Measurements from ENCODE around the gene PMEPA1.

Gene PMEPA1

GRCh38 chr20:57736738-57737347 lies 27.0 kb upstream of the PMEPA1 start:
- no peak for DNase-seq (ENCODE audit: low read depth in 3 of 3)

- no peak for DNase-seq (ENCODE audit: low read depth in 3 of 3)
Measured at GRCh38 chr20:57735831-57736737, 26.3 kb upstream of the PMEPA1 start.

- no peak for DNase-seq (ENCODE audit: low read depth in 3 of 3)
Measured at GRCh38 chr20:57734754-57735153, 24.9 kb upstream of the PMEPA1 start.

- DNase-seq (ENCODE audit: low read depth in 3 of 3), result no peak
Measured at GRCh38 chr20:57732226-57732625, 22.4 kb upstream of the PMEPA1 start.

- DNase-seq (ENCODE audit: low read depth in 3 of 3), result no peak
Measured at GRCh38 chr20:57728762-57729161, 18.9 kb upstream of the PMEPA1 start.

- no peak for DNase-seq (ENCODE audit: low read depth in 3 of 3)
Measured at GRCh38 chr20:57727863-57728262, 18.0 kb upstream of the PMEPA1 start.

- no peak for DNase-seq (ENCODE audit: low read depth in 3 of 3)
Measured at GRCh38 chr20:57725636-57726035, 15.8 kb upstream of the PMEPA1 start.

GRCh38 chr20:57724610-57725405 lies 15.0 kb upstream of the PMEPA1 start:
- DNase-seq (ENCODE audit: low read depth in 3 of 3), result no peak

GRCh38 chr20:57723816-57724215 lies 14.0 kb upstream of the PMEPA1 start:
- no peak for DNase-seq (ENCODE audit: low read depth in 3 of 3)

- no peak for DNase-seq (ENCODE audit: low read depth in 3 of 3)
Measured at GRCh38 chr20:57719951-57720350, 10.1 kb upstream of the PMEPA1 start.

- DNase-seq (ENCODE audit: low read depth in 3 of 3), result peak; percentile 75 to 86 (median 82)
Measured at GRCh38 chr20:57718490-57719009, 8.7 kb upstream of the PMEPA1 start.

GRCh38 chr20:57717797-57718196 lies 8.0 kb upstream of the PMEPA1 start:
- no peak for DNase-seq (ENCODE audit: low read depth in 3 of 3)

GRCh38 chr20:57716901-57717300 lies 7.1 kb upstream of the PMEPA1 start:
- no peak for DNase-seq (ENCODE audit: low read depth in 3 of 3)

GRCh38 chr20:57716202-57716601 lies 6.4 kb upstream of the PMEPA1 start:
- no peak for DNase-seq (ENCODE audit: low read depth in 3 of 3)

- no peak for DNase-seq (ENCODE audit: low read depth in 3 of 3)
Measured at GRCh38 chr20:57715268-57715904, 5.6 kb upstream of the PMEPA1 start.

- DNase-seq (ENCODE audit: low read depth in 3 of 3), result no peak
Measured at GRCh38 chr20:57714409-57715267, 4.8 kb upstream of the PMEPA1 start.

- DNase-seq (ENCODE audit: low read depth in 3 of 3), result no peak
Measured at GRCh38 chr20:57713951-57714350, 4.1 kb upstream of the PMEPA1 start.

- no peak for DNase-seq (ENCODE audit: low read depth in 3 of 3)
Measured at GRCh38 chr20:57713505-57713903, 3.7 kb upstream of the PMEPA1 start.

- DNase-seq (ENCODE audit: low read depth in 3 of 3), result no peak
Measured at GRCh38 chr20:57712851-57713504, 3.2 kb upstream of the PMEPA1 start.

- DNase-seq (ENCODE audit: low read depth in 3 of 3), result no peak
Measured at GRCh38 chr20:57712341-57712740, 2.5 kb upstream of the PMEPA1 start.
